ENCODE data around the gene CDX2. TPM values are rescaled to one million over a fixed set of nuclear protein-coding genes. Genes with fewer than 3 reads are reported as not detected.

Gene CDX2
- total and polyA plus RNA-seq, 2 experiments from 2014 or later, result not detected

DNA sequence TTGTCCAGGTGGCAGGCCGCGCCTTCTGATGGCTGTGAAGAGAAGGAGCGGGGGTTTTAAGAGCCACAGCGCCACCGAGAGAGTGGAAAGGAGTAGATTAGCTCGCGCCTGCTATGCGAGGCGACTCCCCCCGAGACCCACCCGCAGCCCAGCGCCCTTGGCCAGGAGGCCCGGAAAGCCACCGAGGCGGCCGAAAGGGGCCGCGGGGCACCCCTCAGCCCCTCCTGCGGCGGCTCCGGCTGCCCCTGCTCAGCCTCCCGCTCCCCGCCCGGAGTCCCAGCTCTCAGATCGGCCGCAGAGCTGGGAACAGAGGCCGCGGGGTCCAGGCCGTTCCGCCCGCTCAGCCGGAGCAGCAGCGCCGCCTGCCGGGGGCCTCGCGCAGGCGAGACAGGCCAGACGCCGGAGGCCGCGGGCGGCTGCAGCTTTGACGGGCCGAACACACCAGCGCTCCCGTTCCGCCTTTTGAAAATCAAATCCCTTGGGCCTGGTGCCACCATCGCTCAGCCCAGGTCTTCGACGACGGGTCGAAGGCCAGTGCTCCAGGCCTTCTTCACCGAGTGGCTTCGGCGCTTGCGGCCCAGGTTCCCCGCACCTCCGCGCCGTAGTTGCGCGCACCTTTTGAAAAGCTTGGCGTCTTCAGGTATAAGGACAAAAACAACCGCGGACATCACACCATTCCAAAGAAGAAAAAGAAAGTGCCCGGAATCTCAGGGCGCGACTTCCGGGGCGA lies 15.3 kb downstream of the CDX2 start (continued):
- TF ChIP-seq ETS1 (IDR thresholded peaks at IDR 0.05), result no peak
- no peak for TF ChIP-seq ZNF114 (CRISPR knock-in tag; IDR thresholded peaks at IDR 0.05)
- TF ChIP-seq POLR2AphosphoS5 (IDR thresholded peaks at IDR 0.05; ENCODE audit: low read depth), result no peak
- TF ChIP-seq STAT1 (IDR thresholded peaks at IDR 0.05; ENCODE audit: unreplicated experiment), result no peak
- TF ChIP-seq ZNF331 (CRISPR knock-in tag; IDR thresholded peaks at IDR 0.05; ENCODE audit: low read depth), result no peak
- no peak for TF ChIP-seq JUNB (IDR thresholded peaks at IDR 0.05; ENCODE audit: unreplicated experiment)
- no peak for TF ChIP-seq NANOG (IDR thresholded peaks at IDR 0.05; ENCODE audit: borderline replicate concordance)
- no peak for TF ChIP-seq REST (IDR thresholded peaks at IDR 0.05; ENCODE audit: unreplicated experiment)

- Histone ChIP-seq H4K20me1 (replicated peaks; ENCODE audit: insufficient read depth) (peaks cover 28% of the 10 kb centered on the region), H3K4me3 (peak overlapping the region; percentile 65), H3K27ac (ENCODE audit: low read depth) (no peak overlapping the region), H3K79me2 (replicated peaks; ENCODE audit: insufficient read depth) (no peaks in the 10 kb centered on the region), H3K36me3 (ENCODE audit: insufficient read depth) (no peaks in the 10 kb centered on the region), H3K4me2 (peak overlapping the region; percentile 88), H2AFZ (peak overlapping the region; percentile 91), H3F3A (replicated peaks; ENCODE audit: low read depth) (peaks cover 7% of the 10 kb centered on the region; the same call in 1 of the 2 replicates), H3K4me1 (ENCODE audit: insufficient read depth) (peaks cover 7% of the 10 kb centered on the region), H3K9me2 (ENCODE audit: insufficient read depth) (0 out of 2 replicates have a peak, but pooled peaks cover 2% of the 10 kb centered on the region), H3K27me3 (ENCODE audit: insufficient read depth) (peaks cover 92% of the 10 kb centered on the region)
- DNase-seq (ENCODE audit: low spot score) (no peak), ATAC-seq (peak; percentile 10)
- H3K4me1 Mint-ChIP-seq, result peaks cover 7% of the 10 kb centered on the region; the same call in 2 of the 3 replicates
- H3K27ac Mint-ChIP-seq, result no peak overlapping the region
- peaks cover 2% of the 10 kb centered on the region; the same call in 2 of the 3 replicates for H3K9me3 Mint-ChIP-seq
- H3K36me3 Mint-ChIP-seq (ENCODE audit: low read depth), result no peaks in the 10 kb centered on the region
- TF ChIP-seq CTCF (conservative IDR thresholded peaks at IDR 0.05; ENCODE audit: low read depth in 2 of 2) (no peak), EZH2 (IDR thresholded peaks at IDR 0.05; ENCODE audit: low read depth, unreplicated experiment) (peak; percentile 76), EZH2phosphoT487 (IDR thresholded peaks at IDR 0.05; ENCODE audit: unreplicated experiment) (peak; percentile 59)
- H3K27me3 Mint-ChIP-seq (ENCODE audit: insufficient read depth, low read depth, poor library complexity), result peaks cover 78% of the 10 kb centered on the region
- peak overlapping the region; percentile 72 for H3K4me3 Mint-ChIP-seq
These were observed 16.0 kb downstream of the CDX2 start for GRCh38 chr13:27952876-27953675.
